Body of pancreas (tissue), 4 donors: ENCODE results near the gene GAPVD1. TPM values are rescaled to one million over a fixed set of nuclear protein-coding genes. Genes with fewer than 3 reads are reported as not detected.

Experiments used
- ATAC-seq: fragments of 150-250 bp; one replicate; pipeline ENCODE4 v1.9.1; 2016
- DNase-seq, 4 donors: peaks; one replicate each; pipeline ENCODE4 v3.0.0-alpha.2; 2019
- H3K27ac ChIP-seq, 4 donors: fragments of 200-600 bp; sonication (generic); 1 replicate in 3 of 4; 2 replicates in 1 of 4; pipeline versions ENCODE4 v1.5.1 to v1.6.1; 2016 to 2019; ENCODE audit warnings: mild to moderate bottlenecking in 1 of 4, mixed read lengths in 1 of 4, moderate library complexity in 1 of 4
- H3K27me3 ChIP-seq, 2 donors: fragments of 200-600 bp; sonication (generic); one replicate each; pipeline ENCODE4 v1.6.0; 2016; ENCODE audit warnings: mild to moderate bottlenecking in 1 of 2
- H3K36me3 ChIP-seq, 2 donors: fragments of 200-600 bp; sonication (generic); replicated peaks in 1 of 2; 2 replicates each; pipeline ENCODE4 v1.5.1; 2016; ENCODE audit warnings: low read depth in 2 of 2; ENCODE audit not compliant: insufficient read depth in 1 of 2
- H3K4me1 ChIP-seq: fragments of 200-600 bp; sonication (generic); one replicate; pipeline ENCODE4 v1.6.0; 2016
- H3K4me3 ChIP-seq, 2 donors: fragments of 200-600 bp; sonication (generic); 1 replicate in 1 of 2; 2 replicates in 1 of 2; pipeline ENCODE4 v1.5.1; 2016 to 2019
- H3K9me3 ChIP-seq, 3 donors: fragments of 200-600 bp; sonication (generic); 1 replicate in 2 of 3; 2 replicates in 1 of 3; pipeline ENCODE4 v1.5.1; 2016
- CTCF ChIP-seq, 7 experiments: fragments of 450-650 bp in 4 of 7; fragments of 200-600 bp in 3 of 7; sonication (generic) in 3 of 7; IDR thresholded peaks; one replicate each; pipeline ENCODE4 v1.5.1; 2016 to 2019; ENCODE audit warnings: antibody characterized with exemption in 7 of 7
- POLR2A ChIP-seq, 3 donors: fragments of 450-650 bp; IDR thresholded peaks; one replicate each; pipeline ENCODE4 v1.6.1; 2016; ENCODE audit warnings: antibody characterized with exemption in 3 of 3, mild to moderate bottlenecking in 2 of 3
- WGBS, 2 donors: methylation state at CpG; one replicate each; pipeline ENCODE4 v1.1.5; 2017; 5-methylcytosine and 5-hydroxymethylcytosine counted together
- intact Hi-C: fragments of 100-400 bp; cut with DNase I; formaldehyde crosslinking; loops from one replicate; pipeline ENCODE4 v1.15.1; 2023
- total RNA-seq, 2 donors: library from RNA; depleted of rRNA; stranded (reverse); fragments of >200 nt; gene quantifications; one replicate each; pipeline ENCODE4 v1.1.0, GENCODE V29; 2016

The GAPVD1 gene
- total RNA-seq, 2 donors from 2014 or later, result 25.7 to 48.8 TPM

DNA sequence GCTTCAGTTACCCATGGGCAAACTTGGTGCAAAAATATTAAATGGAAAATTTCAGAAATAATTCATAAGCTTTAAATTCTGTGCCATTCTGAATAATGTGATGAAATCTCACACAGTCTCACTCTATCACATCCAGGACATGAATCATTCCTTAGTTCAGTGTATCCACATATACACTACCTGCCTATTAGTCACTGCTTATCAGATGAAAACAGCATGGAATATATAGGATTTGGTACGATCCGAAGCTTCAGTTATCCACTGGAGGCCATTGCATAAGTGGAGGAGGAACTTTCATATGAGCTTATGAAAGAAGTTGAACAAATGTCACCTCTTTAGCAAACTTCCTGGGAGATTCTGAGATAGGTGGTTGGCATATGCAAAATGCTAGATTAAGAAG is 64.2 kb downstream of the GAPVD1 start:
- H3K4me1 ChIP-seq, result peaks cover 11% of the 10 kb centered on the region
- TF ChIP-seq CTCF (IDR thresholded peaks at IDR 0.05) (no peak), POLR2A (IDR thresholded peaks at IDR 0.05) (no peak)
- H3K27ac ChIP-seq, result no peak overlapping the region
- intact Hi-C loops, result no loop called here
- peaks cover 0 to 23% of the 10 kb centered on the region in 2 donors for H3K36me3 ChIP-seq
- ATAC-seq (no peak), DNase-seq (no peak)
- no peak overlapping the region for H3K4me3 ChIP-seq
- WGBS, 2 donors, result 90 to 93% methylated on average over 2 of the region's 2 CpGs
- no peaks in the 10 kb centered on the region for H3K9me3 ChIP-seq
- no peaks in the 10 kb centered on the region for H3K27me3 ChIP-seq

- intact Hi-C loops, result no loop called here
- no peak for TF ChIP-seq POLR2A (IDR thresholded peaks at IDR 0.05)
- TF ChIP-seq CTCF (IDR thresholded peaks at IDR 0.05), result no peak
- H3K4me3 ChIP-seq, result no peak overlapping the region
- H3K27ac ChIP-seq, result no peak overlapping the region
- H3K4me1 ChIP-seq, result peaks cover 11% of the 10 kb centered on the region
- peaks cover 0 to 17% of the 10 kb centered on the region in 2 donors for H3K36me3 ChIP-seq
- DNase-seq, result no peak
- no peak for ATAC-seq
- no peaks in the 10 kb centered on the region for H3K27me3 ChIP-seq
- no peaks in the 10 kb centered on the region for H3K9me3 ChIP-seq
These were observed 68.4 kb downstream of the GAPVD1 start for GRCh38 chr9:125329978-125330377.

- DNase-seq, result no peak
- Histone ChIP-seq H3K27ac (no peak overlapping the region), H3K4me3 (no peak overlapping the region), H3K4me1 (peaks cover 11% of the 10 kb centered on the region), H3K9me3 (no peaks in the 10 kb centered on the region), H3K27me3 (no peaks in the 10 kb centered on the region), H3K36me3 (peaks cover 0 to 17% of the 10 kb centered on the region in 2 donors)
- intact Hi-C loops, result no loop called here
- WGBS, 2 donors, result 77 to 80% methylated on average over 2 of the region's 2 CpGs
- no peak for ATAC-seq
- TF ChIP-seq POLR2A (IDR thresholded peaks at IDR 0.05), result no peak
- TF ChIP-seq CTCF (IDR thresholded peaks at IDR 0.05), result no peak
These were observed 69.0 kb downstream of the GAPVD1 start for GRCh38 chr9:125330587-125330986.

- H3K27me3 ChIP-seq, result no peaks in the 10 kb centered on the region
- DNase-seq (no peak), ATAC-seq (no peak)
- intact Hi-C loops, result no loop called here
- H3K9me3 ChIP-seq, result no peaks in the 10 kb centered on the region
- H3K27ac ChIP-seq, result no peak overlapping the region
- no peak overlapping the region for H3K4me3 ChIP-seq
- TF ChIP-seq CTCF (IDR thresholded peaks at IDR 0.05) (no peak), POLR2A (IDR thresholded peaks at IDR 0.05) (no peak)
- WGBS, 2 donors, result 78 to 91% methylated on average over 3 of the region's 3 CpGs
- peaks cover 11% of the 10 kb centered on the region for H3K4me1 ChIP-seq
- peaks cover 0 to 14% of the 10 kb centered on the region in 2 donors for H3K36me3 ChIP-seq
These were observed 70.9 kb downstream of the GAPVD1 start for GRCh38 chr9:125332527-125332926.

DNA sequence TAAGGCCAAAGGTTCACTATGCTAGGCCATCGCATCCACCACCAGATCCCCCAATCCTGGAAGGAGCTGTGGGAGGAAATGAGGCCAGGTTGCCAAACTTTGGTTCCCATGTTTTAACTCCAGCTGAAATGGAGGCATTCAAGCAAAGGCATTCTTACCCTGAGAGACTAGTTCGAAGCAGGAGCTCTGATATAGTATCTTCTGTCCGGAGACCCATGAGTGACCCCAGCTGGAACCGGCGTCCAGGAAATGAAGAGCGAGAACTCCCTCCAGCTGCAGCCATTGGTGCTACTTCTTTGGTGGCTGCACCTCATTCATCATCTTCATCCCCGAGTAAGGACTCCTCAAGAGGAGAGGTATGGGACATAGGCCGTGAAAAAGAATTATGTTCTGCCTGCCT is 75.6 kb downstream of the GAPVD1 start:
- WGBS, 2 donors, result 81 to 82% methylated on average over 8 of the region's 8 CpGs
- Histone ChIP-seq H3K36me3 (peaks cover 0 to 6% of the 10 kb centered on the region in 2 donors), H3K27ac (no peak overlapping the region), H3K4me1 (no peaks in the 10 kb centered on the region), H3K4me3 (no peak overlapping the region), H3K27me3 (no peaks in the 10 kb centered on the region), H3K9me3 (no peaks in the 10 kb centered on the region)
- DNase-seq, result no peak
- ATAC-seq, result no peak
- intact Hi-C loops, result no loop called here
- TF ChIP-seq POLR2A (IDR thresholded peaks at IDR 0.05), result no peak
- TF ChIP-seq CTCF (IDR thresholded peaks at IDR 0.05), result no peak
